ENCODE measurements around the gene KDM2B. TPM values are rescaled to one million over a fixed set of nuclear protein-coding genes. Genes with fewer than 3 reads are reported as not detected.

The KDM2B gene
- total and polyA plus RNA-seq, 10 of the 15 experiments (the other 5 are each of a cell fraction or from before 2014, with no cell fraction given): 13.6 to 124 (median 40.4) TPM

GRCh38 chr12:121522971-121523370, 57.9 kb downstream of the KDM2B start (continued):
- TF ChIP-seq, protein P1, sequence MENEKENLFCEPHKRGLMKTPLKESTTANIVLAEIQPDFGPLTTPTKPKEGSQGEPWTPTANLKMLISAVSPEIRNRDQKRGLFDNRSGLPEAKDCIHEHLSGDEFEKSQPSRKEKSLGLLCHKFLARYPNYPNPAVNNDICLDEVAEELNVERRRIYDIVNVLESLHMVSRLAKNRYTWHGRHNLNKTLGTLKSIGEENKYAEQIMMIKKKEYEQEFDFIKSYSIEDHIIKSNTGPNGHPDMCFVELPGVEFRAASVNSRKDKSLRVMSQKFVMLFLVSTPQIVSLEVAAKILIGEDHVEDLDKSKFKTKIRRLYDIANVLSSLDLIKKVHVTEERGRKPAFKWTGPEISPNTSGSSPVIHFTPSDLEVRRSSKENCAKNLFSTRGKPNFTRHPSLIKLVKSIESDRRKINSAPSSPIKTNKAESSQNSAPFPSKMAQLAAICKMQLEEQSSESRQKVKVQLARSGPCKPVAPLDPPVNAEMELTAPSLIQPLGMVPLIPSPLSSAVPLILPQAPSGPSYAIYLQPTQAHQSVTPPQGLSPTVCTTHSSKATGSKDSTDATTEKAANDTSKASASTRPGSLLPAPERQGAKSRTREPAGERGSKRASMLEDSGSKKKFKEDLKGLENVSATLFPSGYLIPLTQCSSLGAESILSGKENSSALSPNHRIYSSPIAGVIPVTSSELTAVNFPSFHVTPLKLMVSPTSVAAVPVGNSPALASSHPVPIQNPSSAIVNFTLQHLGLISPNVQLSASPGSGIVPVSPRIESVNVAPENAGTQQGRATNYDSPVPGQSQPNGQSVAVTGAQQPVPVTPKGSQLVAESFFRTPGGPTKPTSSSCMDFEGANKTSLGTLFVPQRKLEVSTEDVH (IDR thresholded peaks at IDR 0.05; ENCODE audit: low read depth, partially characterized antibody): no peak
- TF ChIP-seq, protein P2, sequence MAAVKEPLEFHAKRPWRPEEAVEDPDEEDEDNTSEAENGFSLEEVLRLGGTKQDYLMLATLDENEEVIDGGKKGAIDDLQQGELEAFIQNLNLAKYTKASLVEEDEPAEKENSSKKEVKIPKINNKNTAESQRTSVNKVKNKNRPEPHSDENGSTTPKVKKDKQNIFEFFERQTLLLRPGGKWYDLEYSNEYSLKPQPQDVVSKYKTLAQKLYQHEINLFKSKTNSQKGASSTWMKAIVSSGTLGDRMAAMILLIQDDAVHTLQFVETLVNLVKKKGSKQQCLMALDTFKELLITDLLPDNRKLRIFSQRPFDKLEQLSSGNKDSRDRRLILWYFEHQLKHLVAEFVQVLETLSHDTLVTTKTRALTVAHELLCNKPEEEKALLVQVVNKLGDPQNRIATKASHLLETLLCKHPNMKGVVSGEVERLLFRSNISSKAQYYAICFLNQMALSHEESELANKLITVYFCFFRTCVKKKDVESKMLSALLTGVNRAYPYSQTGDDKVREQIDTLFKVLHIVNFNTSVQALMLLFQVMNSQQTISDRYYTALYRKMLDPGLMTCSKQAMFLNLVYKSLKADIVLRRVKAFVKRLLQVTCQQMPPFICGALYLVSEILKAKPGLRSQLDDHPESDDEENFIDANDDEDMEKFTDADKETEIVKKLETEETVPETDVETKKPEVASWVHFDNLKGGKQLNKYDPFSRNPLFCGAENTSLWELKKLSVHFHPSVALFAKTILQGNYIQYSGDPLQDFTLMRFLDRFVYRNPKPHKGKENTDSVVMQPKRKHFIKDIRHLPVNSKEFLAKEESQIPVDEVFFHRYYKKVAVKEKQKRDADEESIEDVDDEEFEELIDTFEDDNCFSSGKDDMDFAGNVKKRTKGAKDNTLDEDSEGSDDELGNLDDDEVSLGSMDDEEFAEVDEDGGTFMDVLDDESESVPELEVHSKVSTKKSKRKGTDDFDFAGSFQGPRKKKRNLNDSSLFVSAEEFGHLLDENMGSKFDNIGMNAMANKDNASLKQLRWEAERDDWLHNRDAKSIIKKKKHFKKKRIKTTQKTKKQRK (IDR thresholded peaks at IDR 0.05; ENCODE audit: low read depth, low read length): no peak
- TF ChIP-seq MEF2A (IDR thresholded peaks at IDR 0.05; ENCODE audit: insufficient read depth, low read depth, low read length) (no peak), RUNX3 (IDR thresholded peaks at IDR 0.05; ENCODE audit: low read length) (peak; percentile 69), REST (IDR thresholded peaks at IDR 0.05; ENCODE audit: low read depth, low read length) (no peak), CHD2 (IDR thresholded peaks at IDR 0.05; ENCODE audit: borderline replicate concordance, low read depth, low read length) (no peak), NFYB (IDR thresholded peaks at IDR 0.05; ENCODE audit: insufficient read depth, low read depth, low read length) (no peak), POU2F2 (IDR thresholded peaks at IDR 0.05; ENCODE audit: borderline replicate concordance, low read depth, low read length) (no peak), ATF7 (IDR thresholded peaks at IDR 0.05; ENCODE audit: low read depth) (0 out of 2 replicates have a peak, but pooled peaks have one; percentile 15), CUX1 (IDR thresholded peaks at IDR 0.05; ENCODE audit: insufficient replicate concordance, low read depth, low read length) (no peak)
- TF ChIP-seq, protein P3, sequence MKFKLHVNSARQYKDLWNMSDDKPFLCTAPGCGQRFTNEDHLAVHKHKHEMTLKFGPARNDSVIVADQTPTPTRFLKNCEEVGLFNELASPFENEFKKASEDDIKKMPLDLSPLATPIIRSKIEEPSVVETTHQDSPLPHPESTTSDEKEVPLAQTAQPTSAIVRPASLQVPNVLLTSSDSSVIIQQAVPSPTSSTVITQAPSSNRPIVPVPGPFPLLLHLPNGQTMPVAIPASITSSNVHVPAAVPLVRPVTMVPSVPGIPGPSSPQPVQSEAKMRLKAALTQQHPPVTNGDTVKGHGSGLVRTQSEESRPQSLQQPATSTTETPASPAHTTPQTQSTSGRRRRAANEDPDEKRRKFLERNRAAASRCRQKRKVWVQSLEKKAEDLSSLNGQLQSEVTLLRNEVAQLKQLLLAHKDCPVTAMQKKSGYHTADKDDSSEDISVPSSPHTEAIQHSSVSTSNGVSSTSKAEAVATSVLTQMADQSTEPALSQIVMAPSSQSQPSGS (IDR thresholded peaks at IDR 0.05; ENCODE audit: low read length): no peak
- TF ChIP-seq, protein P4, sequence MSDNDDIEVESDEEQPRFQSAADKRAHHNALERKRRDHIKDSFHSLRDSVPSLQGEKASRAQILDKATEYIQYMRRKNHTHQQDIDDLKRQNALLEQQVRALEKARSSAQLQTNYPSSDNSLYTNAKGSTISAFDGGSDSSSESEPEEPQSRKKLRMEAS (IDR thresholded peaks at IDR 0.05; ENCODE audit: low read depth, low read length): no peak

Data from GM12878 (cell line).